T-helper 1 cell treated with Interleukin-12 subunit alpha and Interleukin-12 subunit beta and Interleukin-4 antibody, amounts not matched to agents 30 μg/mL and 1 μg/mL, for 36 hours (primary cell): ENCODE results near the gene JAZF1.
A peak's percentile ranks its signal among the peaks of the same experiment; 100 is the strongest.

Source experiments
- H3K27ac Mint-ChIP-seq: one replicate; pipeline ENCODE4 v1.8.0; 2021; ENCODE audit warnings: mild to moderate bottlenecking, mixed read lengths
- H3K27me3 Mint-ChIP-seq: one replicate; pipeline ENCODE4 v1.8.0; 2021; ENCODE audit warnings: low read depth, mixed read lengths
- H3K36me3 Mint-ChIP-seq: one replicate; pipeline ENCODE4 v1.8.0; 2021; ENCODE audit warnings: low read depth, mixed read lengths
- H3K4me1 Mint-ChIP-seq: one replicate; pipeline ENCODE4 v1.8.0; 2021; ENCODE audit warnings: low read depth, mixed read lengths
- H3K4me3 Mint-ChIP-seq: one replicate; pipeline ENCODE4 v1.8.0; 2021; ENCODE audit warnings: mild to moderate bottlenecking, moderate library complexity, mixed read lengths
- H3K9me3 Mint-ChIP-seq: one replicate; pipeline ENCODE4 v1.8.0; 2021; ENCODE audit warnings: mixed read lengths

Gene JAZF1

DNA sequence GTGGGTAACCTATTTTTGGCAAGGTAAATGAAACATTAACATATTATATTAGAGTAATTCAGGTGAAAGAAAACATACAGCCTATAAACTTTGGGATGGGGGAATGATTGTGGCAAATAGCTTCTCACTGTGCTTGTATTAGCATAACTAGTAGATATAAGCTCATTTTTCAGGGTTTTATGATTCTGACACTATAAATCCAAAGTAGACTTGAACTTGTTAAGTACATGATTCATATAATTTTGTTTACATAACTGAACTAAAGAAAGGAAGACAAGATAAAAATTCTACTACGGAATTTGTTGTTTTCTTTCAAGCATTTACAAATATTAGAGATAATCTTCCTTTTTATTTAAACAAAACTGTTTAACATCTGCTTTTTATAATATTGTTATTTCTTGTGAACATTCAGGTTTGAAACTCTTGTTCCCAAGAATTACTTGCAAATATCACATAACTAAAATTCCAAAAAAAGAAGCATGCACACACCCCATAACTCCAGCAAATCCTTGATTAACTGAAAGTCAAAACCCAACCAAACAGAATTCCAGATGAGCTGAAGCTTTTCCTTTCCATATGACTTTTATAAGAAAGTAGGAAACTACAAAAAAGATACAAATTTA is 142.3 kb downstream of the JAZF1 start:
- Mint-ChIP-seq H3K27ac (no peak overlapping the region), H3K9me3 (no peaks in the 10 kb centered on the region), H3K4me1 (peaks cover 21% of the 10 kb centered on the region), H3K27me3 (peaks cover 17% of the 10 kb centered on the region), H3K36me3 (peaks cover 2% of the 10 kb centered on the region), H3K4me3 (no peak overlapping the region)

DNA sequence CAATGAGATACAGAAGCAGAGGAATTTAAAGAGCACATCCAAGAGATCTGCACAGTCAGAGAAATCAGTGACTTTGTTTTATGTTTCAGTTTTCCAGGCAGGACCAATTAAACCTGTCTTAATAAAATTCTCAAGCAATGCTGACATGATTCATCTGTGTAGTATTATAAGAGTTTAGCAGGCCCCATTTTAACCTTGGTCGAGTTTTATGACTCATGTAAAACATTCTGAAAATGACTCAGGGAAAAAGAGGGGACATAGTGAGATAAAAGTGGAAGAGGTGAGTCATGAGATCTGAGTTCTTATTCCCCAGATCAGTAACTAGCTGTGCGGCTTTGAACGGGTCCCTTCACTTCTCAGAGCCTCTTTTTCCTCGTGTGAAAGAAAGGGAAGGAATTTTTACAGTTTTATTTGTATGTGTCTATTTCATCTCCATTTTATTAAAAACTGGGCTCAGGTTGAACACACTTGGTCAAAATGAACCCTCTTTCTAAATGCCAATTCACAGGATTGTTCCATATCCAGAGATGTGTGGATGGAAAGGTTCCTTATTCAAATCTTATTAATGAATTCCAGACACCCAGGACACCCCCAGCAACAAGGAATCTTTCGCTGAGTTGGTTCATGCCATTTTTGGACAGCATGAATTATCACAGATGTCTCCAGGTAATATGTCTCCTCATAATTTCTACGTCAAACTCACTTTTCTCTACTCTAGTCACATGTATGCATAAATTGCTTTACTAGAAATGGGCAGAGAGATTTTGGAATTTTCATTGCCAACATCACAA is 143.2 kb downstream of the JAZF1 start:
- Mint-ChIP-seq H3K27ac (no peak overlapping the region), H3K9me3 (no peaks in the 10 kb centered on the region), H3K4me1 (peaks cover 21% of the 10 kb centered on the region), H3K27me3 (peaks cover 21% of the 10 kb centered on the region), H3K36me3 (peaks cover 2% of the 10 kb centered on the region), H3K4me3 (no peak overlapping the region)

DNA sequence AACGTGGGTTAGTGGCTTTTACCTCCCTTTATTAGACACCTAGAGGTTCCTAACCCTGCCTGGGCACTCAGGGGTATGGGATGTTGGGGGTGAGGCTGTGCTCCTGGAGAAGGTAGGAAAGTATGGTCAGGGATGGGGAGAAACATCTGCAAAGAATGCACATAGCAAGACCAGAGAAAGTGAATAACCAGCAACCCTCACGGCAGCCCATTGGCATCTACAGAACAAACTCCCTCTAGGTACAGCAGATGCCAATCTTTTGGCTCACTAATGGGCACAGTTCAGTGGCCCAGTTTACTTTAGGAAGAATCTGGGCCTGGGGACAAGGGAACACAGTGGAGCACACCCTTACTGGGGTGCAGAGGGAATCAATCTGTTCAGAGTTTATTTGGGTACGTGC is 143.9 kb downstream of the JAZF1 start:
- H3K27me3 Mint-ChIP-seq, result peaks cover 17% of the 10 kb centered on the region
- H3K27ac Mint-ChIP-seq, result peak overlapping the region; percentile 16
- peaks cover 17% of the 10 kb centered on the region for H3K4me1 Mint-ChIP-seq
- no peaks in the 10 kb centered on the region for H3K9me3 Mint-ChIP-seq
- no peak overlapping the region for H3K4me3 Mint-ChIP-seq
- no peaks in the 10 kb centered on the region for H3K36me3 Mint-ChIP-seq

GRCh38 chr7:28033386-28033785 is 147.2 kb downstream of the JAZF1 start:
- H3K9me3 Mint-ChIP-seq, result no peaks in the 10 kb centered on the region
- H3K4me3 Mint-ChIP-seq, result no peak overlapping the region
- H3K36me3 Mint-ChIP-seq, result no peaks in the 10 kb centered on the region

DNA sequence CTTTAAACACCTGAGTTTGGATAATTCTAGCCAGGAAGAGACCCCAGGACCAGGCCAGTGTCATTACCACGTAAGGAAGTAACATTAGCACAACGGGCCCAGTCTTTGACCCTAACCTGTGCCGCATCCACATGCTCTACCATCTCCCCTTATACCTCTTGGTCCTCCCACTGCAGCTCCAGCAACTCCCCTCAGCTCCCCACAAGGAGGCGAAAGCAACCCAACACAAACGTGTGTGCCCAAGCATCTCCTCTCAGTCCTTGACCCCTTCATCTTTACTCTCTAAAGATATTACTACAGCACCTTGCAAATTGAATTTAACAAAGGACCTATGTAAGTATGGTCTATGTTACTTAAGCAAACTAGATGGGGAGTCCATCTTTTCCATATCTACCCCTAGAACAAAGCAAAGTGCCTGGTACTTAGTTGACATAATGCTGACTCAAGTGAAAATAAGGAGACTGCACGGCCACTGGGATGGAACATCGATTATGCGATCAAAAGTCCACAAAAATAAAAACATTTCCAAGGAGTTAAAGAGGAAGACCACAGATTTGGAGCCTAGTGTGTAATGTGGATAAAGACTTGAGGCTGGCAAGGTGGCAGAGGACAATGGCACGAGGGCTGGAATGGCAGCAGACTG is 147.7 kb downstream of the JAZF1 start:
- H3K4me3 Mint-ChIP-seq, result no peak overlapping the region
- peaks cover 14% of the 10 kb centered on the region for H3K4me1 Mint-ChIP-seq
- H3K27me3 Mint-ChIP-seq, result peaks cover 14% of the 10 kb centered on the region
- H3K36me3 Mint-ChIP-seq, result no peaks in the 10 kb centered on the region
- H3K9me3 Mint-ChIP-seq, result no peaks in the 10 kb centered on the region
- no peak overlapping the region for H3K27ac Mint-ChIP-seq

More at GRCh38 chr7:28033386-28033785, 147.2 kb downstream of the JAZF1 start:
- Mint-ChIP-seq H3K4me1 (peaks cover 17% of the 10 kb centered on the region), H3K27me3 (peaks cover 14% of the 10 kb centered on the region), H3K27ac (no peak overlapping the region)

GRCh38 chr7:28029051-28029450 is 151.5 kb downstream of the JAZF1 start:
- Mint-ChIP-seq H3K36me3 (no peaks in the 10 kb centered on the region), H3K4me3 (no peak overlapping the region), H3K4me1 (no peaks in the 10 kb centered on the region), H3K27me3 (peaks cover 16% of the 10 kb centered on the region), H3K27ac (no peak overlapping the region), H3K9me3 (no peaks in the 10 kb centered on the region)

DNA sequence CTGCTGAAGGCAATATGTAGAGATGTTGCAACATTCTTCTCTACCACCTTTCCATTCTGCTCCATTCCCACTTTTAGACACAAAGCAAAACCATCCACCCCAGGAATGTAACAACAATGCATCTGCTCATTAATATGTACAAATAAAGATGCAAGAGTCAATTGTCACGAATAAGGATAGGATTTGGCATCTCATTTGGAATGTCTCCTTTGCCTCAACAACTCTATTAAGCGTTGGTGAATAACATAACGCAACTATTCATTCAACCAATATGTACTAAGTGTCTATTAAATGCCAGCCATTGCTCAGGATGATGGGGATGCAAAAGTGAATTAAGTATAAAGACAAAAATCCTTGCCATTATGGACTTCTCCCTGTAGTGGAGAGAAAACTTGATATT is 152.1 kb downstream of the JAZF1 start:
- H3K4me1 Mint-ChIP-seq, result no peaks in the 10 kb centered on the region
- peaks cover 16% of the 10 kb centered on the region for H3K27me3 Mint-ChIP-seq
- H3K9me3 Mint-ChIP-seq, result no peaks in the 10 kb centered on the region
- H3K36me3 Mint-ChIP-seq, result no peaks in the 10 kb centered on the region
- no peak overlapping the region for H3K27ac Mint-ChIP-seq
- H3K4me3 Mint-ChIP-seq, result no peak overlapping the region

- no peak overlapping the region for H3K4me3 Mint-ChIP-seq
- no peaks in the 10 kb centered on the region for H3K36me3 Mint-ChIP-seq
- no peak overlapping the region for H3K27ac Mint-ChIP-seq
- H3K9me3 Mint-ChIP-seq, result no peaks in the 10 kb centered on the region
- H3K4me1 Mint-ChIP-seq, result no peaks in the 10 kb centered on the region
- H3K27me3 Mint-ChIP-seq, result peaks cover 12% of the 10 kb centered on the region
Measured at GRCh38 chr7:28026237-28026636, 154.4 kb downstream of the JAZF1 start.

GRCh38 chr7:28024786-28025334 is 155.7 kb downstream of the JAZF1 start:
- Mint-ChIP-seq H3K36me3 (no peaks in the 10 kb centered on the region), H3K4me3 (no peak overlapping the region), H3K27me3 (peaks cover 14% of the 10 kb centered on the region), H3K27ac (no peak overlapping the region), H3K4me1 (peaks cover 2% of the 10 kb centered on the region), H3K9me3 (no peaks in the 10 kb centered on the region)

- Mint-ChIP-seq H3K9me3 (no peaks in the 10 kb centered on the region), H3K4me1 (peaks cover 2% of the 10 kb centered on the region), H3K27ac (no peak overlapping the region), H3K36me3 (no peaks in the 10 kb centered on the region), H3K27me3 (peaks cover 5% of the 10 kb centered on the region), H3K4me3 (no peak overlapping the region)
Measured at GRCh38 chr7:28020302-28020940, 160.2 kb downstream of the JAZF1 start.

DNA sequence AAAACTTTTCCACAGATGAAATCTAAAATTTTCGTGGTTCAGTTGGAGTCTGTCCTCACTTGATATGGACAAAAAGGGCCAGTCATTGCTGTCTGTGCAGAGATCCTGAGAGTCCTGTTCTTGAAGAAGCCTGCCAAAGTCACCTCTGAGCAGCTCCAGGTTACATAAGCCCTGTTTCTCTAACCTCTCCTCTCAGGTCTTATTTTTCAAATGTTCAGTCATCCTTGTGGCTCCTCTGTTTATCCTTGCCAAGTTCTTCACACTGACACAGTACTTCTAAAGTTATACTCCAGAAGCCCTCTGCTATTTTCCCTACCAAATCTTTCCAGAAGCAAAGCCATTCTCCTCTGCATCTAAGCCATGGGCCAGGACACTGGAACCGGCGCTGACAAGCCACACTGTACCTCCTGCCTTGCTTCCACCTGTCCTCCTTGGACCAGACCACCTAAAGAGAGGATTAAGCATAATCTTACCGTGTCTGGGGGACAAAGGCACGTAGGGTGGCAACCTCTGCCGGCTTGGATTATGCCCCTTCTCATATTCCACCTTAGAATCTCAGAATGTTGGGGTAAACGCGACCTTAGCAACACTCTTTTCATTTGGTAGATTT is 161.6 kb downstream of the JAZF1 start:
- Mint-ChIP-seq H3K9me3 (peaks cover 6% of the 10 kb centered on the region), H3K27ac (no peak overlapping the region), H3K4me3 (no peak overlapping the region), H3K27me3 (peaks cover 5% of the 10 kb centered on the region), H3K36me3 (peaks cover 4% of the 10 kb centered on the region), H3K4me1 (peaks cover 2% of the 10 kb centered on the region)

GRCh38 chr7:28018446-28018845 is 162.1 kb downstream of the JAZF1 start:
- no peak overlapping the region for H3K27ac Mint-ChIP-seq

GRCh38 chr7:28018020-28018419 is 162.6 kb downstream of the JAZF1 start:
- Mint-ChIP-seq H3K27me3 (peaks cover 5% of the 10 kb centered on the region), H3K27ac (no peak overlapping the region), H3K36me3 (peaks cover 4% of the 10 kb centered on the region), H3K4me3 (no peak overlapping the region), H3K4me1 (peaks cover 2% of the 10 kb centered on the region), H3K9me3 (peaks cover 6% of the 10 kb centered on the region)

More at GRCh38 chr7:28018446-28018845, 162.1 kb downstream of the JAZF1 start:
- peaks cover 4% of the 10 kb centered on the region for H3K36me3 Mint-ChIP-seq
- peaks cover 6% of the 10 kb centered on the region for H3K9me3 Mint-ChIP-seq
- peaks cover 2% of the 10 kb centered on the region for H3K4me1 Mint-ChIP-seq
- H3K27me3 Mint-ChIP-seq, result peaks cover 5% of the 10 kb centered on the region
- no peak overlapping the region for H3K4me3 Mint-ChIP-seq

- Mint-ChIP-seq H3K27ac (no peak overlapping the region), H3K36me3 (peaks cover 4% of the 10 kb centered on the region), H3K27me3 (peaks cover 5% of the 10 kb centered on the region), H3K9me3 (peaks cover 6% of the 10 kb centered on the region), H3K4me3 (no peak overlapping the region), H3K4me1 (peaks cover 2% of the 10 kb centered on the region)
Measured at GRCh38 chr7:28017372-28017771, 163.2 kb downstream of the JAZF1 start.
